Activated naive CD4-positive, alpha-beta T cell treated with anti-CD3 and anti-CD28 coated beads, Interleukin-2, amount 50 U/mL, for 24 hours (primary cell): ENCODE results near the gene ARL10.

Experiments used
- H3K27ac Mint-ChIP-seq: one replicate; pipeline ENCODE4 v1.8.0; 2021; ENCODE audit warnings: mild to moderate bottlenecking, mixed read lengths
- H3K27me3 Mint-ChIP-seq: one replicate; pipeline ENCODE4 v1.8.0; 2021; ENCODE audit warnings: mixed read lengths
- H3K36me3 Mint-ChIP-seq: one replicate; pipeline ENCODE4 v1.8.0; 2021; ENCODE audit warnings: mixed read lengths
- H3K4me1 Mint-ChIP-seq: one replicate; pipeline ENCODE4 v1.8.0; 2021; ENCODE audit warnings: mixed read lengths
- H3K4me3 Mint-ChIP-seq: one replicate; pipeline ENCODE4 v1.8.0; 2021; ENCODE audit warnings: mild to moderate bottlenecking, mixed read lengths
- H3K9me3 Mint-ChIP-seq: one replicate; pipeline ENCODE4 v1.8.0; 2021; ENCODE audit warnings: mixed read lengths

The ARL10 gene

GRCh38 chr5:176365351-176366231 is at the start of gene ARL10:
Gene ARL10, plus strand, starts transcription at chr5:176365487. Its CDS starts 77 bp downstream, at chr5:176365564.
- Mint-ChIP-seq H3K4me3 (peak within 1 kb of the TSS; percentile 77), H3K9me3 (no peaks in the 10 kb centered on the region), H3K27me3 (no peaks in the 10 kb centered on the region), H3K4me1 (peaks cover 25% of the 10 kb centered on the region), H3K36me3 (peaks cover 9% of the 10 kb centered on the region), H3K27ac (peak within 1 kb of the TSS; percentile 35)

GRCh38 chr5:176317534-176318374 is 47.5 kb upstream of the ARL10 start:
- Mint-ChIP-seq H3K27me3 (no peaks in the 10 kb centered on the region), H3K36me3 (peaks cover 8% of the 10 kb centered on the region), H3K9me3 (no peaks in the 10 kb centered on the region), H3K4me1 (no peaks in the 10 kb centered on the region), H3K4me3 (no peak overlapping the region), H3K27ac (no peak overlapping the region)

- Mint-ChIP-seq H3K27ac (no peak overlapping the region), H3K4me1 (no peaks in the 10 kb centered on the region), H3K36me3 (peaks cover 5% of the 10 kb centered on the region), H3K4me3 (no peak overlapping the region), H3K9me3 (no peaks in the 10 kb centered on the region), H3K27me3 (no peaks in the 10 kb centered on the region)
Observed at GRCh38 chr5:176319827-176320554, 45.3 kb upstream of the ARL10 start.

GRCh38 chr5:176320577-176320976 is 44.7 kb upstream of the ARL10 start:
- Mint-ChIP-seq H3K4me3 (no peak overlapping the region), H3K27me3 (no peaks in the 10 kb centered on the region), H3K27ac (no peak overlapping the region), H3K4me1 (no peaks in the 10 kb centered on the region), H3K9me3 (no peaks in the 10 kb centered on the region), H3K36me3 (peaks cover 5% of the 10 kb centered on the region)

GRCh38 chr5:176334031-176334770 is 31.1 kb upstream of the ARL10 start:
- no peaks in the 10 kb centered on the region for H3K4me1 Mint-ChIP-seq
- no peaks in the 10 kb centered on the region for H3K27me3 Mint-ChIP-seq

GRCh38 chr5:176337913-176338312 is 27.4 kb upstream of the ARL10 start:
- Mint-ChIP-seq H3K4me3 (no peak overlapping the region), H3K36me3 (peaks cover 22% of the 10 kb centered on the region), H3K27me3 (no peaks in the 10 kb centered on the region), H3K9me3 (peaks cover 7% of the 10 kb centered on the region), H3K4me1 (no peaks in the 10 kb centered on the region), H3K27ac (peak overlapping the region; percentile 53)

More at GRCh38 chr5:176334031-176334770, 31.1 kb upstream of the ARL10 start:
- peaks cover 7% of the 10 kb centered on the region for H3K9me3 Mint-ChIP-seq
- no peak overlapping the region for H3K4me3 Mint-ChIP-seq
- H3K36me3 Mint-ChIP-seq: peaks cover 25% of the 10 kb centered on the region
- no peak overlapping the region for H3K27ac Mint-ChIP-seq

- no peaks in the 10 kb centered on the region for H3K27me3 Mint-ChIP-seq
- no peak overlapping the region for H3K4me3 Mint-ChIP-seq
- no peaks in the 10 kb centered on the region for H3K9me3 Mint-ChIP-seq
- no peak overlapping the region for H3K27ac Mint-ChIP-seq
- H3K36me3 Mint-ChIP-seq: peaks cover 15% of the 10 kb centered on the region
- no peaks in the 10 kb centered on the region for H3K4me1 Mint-ChIP-seq
Observed at GRCh38 chr5:176339304-176339703, 26.0 kb upstream of the ARL10 start.

GRCh38 chr5:176341325-176342157 is 23.7 kb upstream of the ARL10 start:
- Mint-ChIP-seq H3K36me3 (peaks cover 12% of the 10 kb centered on the region), H3K9me3 (no peaks in the 10 kb centered on the region), H3K4me1 (no peaks in the 10 kb centered on the region), H3K27me3 (no peaks in the 10 kb centered on the region), H3K4me3 (no peak overlapping the region), H3K27ac (peak overlapping the region; percentile 8)

- H3K27ac Mint-ChIP-seq: peak overlapping the region; percentile 1
- H3K9me3 Mint-ChIP-seq: no peaks in the 10 kb centered on the region
- no peak overlapping the region for H3K4me3 Mint-ChIP-seq
- H3K4me1 Mint-ChIP-seq: no peaks in the 10 kb centered on the region
- no peaks in the 10 kb centered on the region for H3K27me3 Mint-ChIP-seq
- peaks cover 8% of the 10 kb centered on the region for H3K36me3 Mint-ChIP-seq
Observed at GRCh38 chr5:176342158-176342483, 23.2 kb upstream of the ARL10 start.

GRCh38 chr5:176342766-176343458 is 22.4 kb upstream of the ARL10 start:
- Mint-ChIP-seq H3K36me3 (peaks cover 4% of the 10 kb centered on the region), H3K27ac (peak overlapping the region; percentile 63)

GRCh38 chr5:176350416-176350815 is 14.9 kb upstream of the ARL10 start:
- Mint-ChIP-seq H3K4me3 (no peak overlapping the region), H3K4me1 (peaks cover 13% of the 10 kb centered on the region), H3K27me3 (no peaks in the 10 kb centered on the region), H3K36me3 (peaks cover 7% of the 10 kb centered on the region), H3K9me3 (no peaks in the 10 kb centered on the region), H3K27ac (peak overlapping the region; percentile 65)

More at GRCh38 chr5:176342766-176343458, 22.4 kb upstream of the ARL10 start:
- Mint-ChIP-seq H3K9me3 (no peaks in the 10 kb centered on the region), H3K4me1 (no peaks in the 10 kb centered on the region), H3K27me3 (no peaks in the 10 kb centered on the region), H3K4me3 (no peak overlapping the region)

GRCh38 chr5:176352116-176352878 is 13.0 kb upstream of the ARL10 start:
- Mint-ChIP-seq H3K4me3 (no peak overlapping the region), H3K4me1 (peaks cover 19% of the 10 kb centered on the region), H3K27me3 (no peaks in the 10 kb centered on the region), H3K36me3 (peaks cover 8% of the 10 kb centered on the region), H3K9me3 (no peaks in the 10 kb centered on the region), H3K27ac (peak overlapping the region; percentile 55)

GRCh38 chr5:176353533-176353932 is 11.8 kb upstream of the ARL10 start:
- Mint-ChIP-seq H3K27me3 (no peaks in the 10 kb centered on the region), H3K4me1 (peaks cover 32% of the 10 kb centered on the region), H3K4me3 (no peak overlapping the region), H3K27ac (peak overlapping the region; percentile 23), H3K9me3 (no peaks in the 10 kb centered on the region), H3K36me3 (peaks cover 13% of the 10 kb centered on the region)
